Hematopoietic multipotent progenitor cell treated with erythropoietin and hydrocortisone succinate and interleukin-3 and kit ligand, for 15 days (in vitro differentiated cells): ENCODE results near the gene HSD17B12.
A peak's percentile ranks its signal among the peaks of the same experiment; 100 is the strongest.

Source experiments
- DNase-seq: peaks from one replicate; pipeline ENCODE4 v3.0.0-alpha.2; 2015; ENCODE audit warnings: low spot score

The HSD17B12 gene

GRCh38 chr11:43871051-43871450, 190.5 kb downstream of the HSD17B12 start:
- no peak for DNase-seq

- DNase-seq, result no peak
These were observed 192.5 kb downstream of the HSD17B12 start for GRCh38 chr11:43872995-43873394.

GRCh38 chr11:43874078-43874477, 193.5 kb downstream of the HSD17B12 start:
- DNase-seq, result no peak

GRCh38 chr11:43874738-43875137, 194.2 kb downstream of the HSD17B12 start:
- no peak for DNase-seq

- DNase-seq, result no peak
These were observed 199.5 kb downstream of the HSD17B12 start for GRCh38 chr11:43879789-43880639.

GRCh38 chr11:43880640-43881159, 200.2 kb downstream of the HSD17B12 start, which contains the start of gene ALKBH3:
Gene ALKBH3, plus strand, starts transcription at chr11:43880831. Its CDS starts 1,822 bp downstream, at chr11:43882653.
- peak; percentile 76 for DNase-seq

DNA sequence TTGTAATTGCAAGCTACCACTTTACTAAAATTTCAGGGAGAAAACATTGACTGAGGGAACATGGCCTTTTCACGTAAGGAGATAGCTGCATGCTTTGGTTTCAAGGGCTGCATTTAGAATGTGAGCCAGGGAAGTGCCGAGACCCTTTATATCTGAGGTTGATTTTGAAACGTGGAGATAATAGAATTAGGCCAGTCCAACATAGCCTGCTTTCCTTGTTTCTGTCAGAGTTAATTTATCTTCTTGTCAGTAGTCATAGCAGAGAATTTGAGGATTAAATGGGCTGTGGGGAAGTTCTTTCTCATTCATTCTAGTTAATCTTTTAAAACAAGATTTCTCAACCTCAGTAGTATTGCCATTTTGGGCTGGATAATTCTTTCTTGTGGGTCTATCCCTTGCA, 212.3 kb downstream of the HSD17B12 start:
- no peak for DNase-seq

- DNase-seq, result no peak
These were observed 214.0 kb downstream of the HSD17B12 start for GRCh38 chr11:43894546-43894945.

DNA sequence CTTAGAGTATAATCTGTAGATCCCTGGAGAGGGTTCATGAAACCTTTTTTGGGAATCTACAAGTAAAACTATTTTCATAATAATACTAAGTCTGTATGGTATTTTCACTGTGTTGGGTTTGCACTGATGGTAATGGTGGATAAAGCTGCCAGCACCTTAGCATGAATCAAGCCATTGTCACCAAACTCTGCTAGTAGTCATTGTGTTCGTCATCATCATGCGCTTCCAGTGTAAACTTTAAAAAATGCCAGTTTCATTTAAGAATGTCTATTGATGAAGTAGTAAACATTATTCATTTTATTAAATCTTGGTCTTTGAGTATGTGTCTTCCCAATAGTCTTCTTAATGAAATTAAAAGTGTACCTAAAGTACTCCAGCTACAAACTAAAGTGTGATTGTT, 215.1 kb downstream of the HSD17B12 start:
- DNase-seq, result no peak

DNA sequence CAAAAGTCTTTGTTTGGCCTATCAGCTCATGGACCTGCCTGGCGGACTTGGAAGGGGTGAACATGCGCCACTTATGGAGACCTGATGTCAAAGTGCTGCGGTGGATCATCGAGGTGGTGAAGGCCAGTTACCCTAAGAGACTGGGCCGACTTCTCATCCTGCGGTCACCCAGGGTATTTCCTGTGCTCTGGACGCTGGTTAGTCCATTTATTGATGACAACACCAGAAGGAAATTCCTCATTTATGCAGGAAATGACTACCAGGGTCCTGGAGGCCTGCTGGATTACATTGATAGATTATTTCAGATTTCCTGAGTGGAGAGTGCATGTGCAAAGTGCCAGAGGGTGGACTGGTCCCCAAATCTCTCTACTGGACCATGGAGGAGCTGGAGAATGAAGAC, 218.0 kb downstream of the HSD17B12 start:
- no peak for DNase-seq

GRCh38 chr11:43899094-43899493, 218.6 kb downstream of the HSD17B12 start:
- DNase-seq, result no peak

DNA sequence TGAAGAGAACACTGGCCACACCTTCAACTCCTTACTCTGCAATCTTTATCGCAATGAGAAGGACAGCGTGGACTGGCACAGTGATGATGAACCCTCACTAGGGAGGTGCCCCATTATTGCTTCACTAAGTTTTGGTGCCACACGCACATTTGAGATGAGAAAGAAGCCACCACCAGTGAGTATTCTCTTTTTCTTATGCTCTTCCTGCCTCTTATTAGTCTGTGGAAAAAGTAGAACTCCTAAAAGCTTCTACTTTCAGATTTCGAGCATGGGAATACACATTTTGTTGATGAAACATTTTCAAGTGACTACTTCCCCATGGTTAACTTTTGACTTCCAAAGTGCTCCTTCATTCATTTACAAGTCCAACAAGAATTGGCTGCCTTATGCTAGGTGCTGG, 221.0 kb downstream of the HSD17B12 start:
- no peak for DNase-seq

- DNase-seq, result no peak
These were observed 222.5 kb downstream of the HSD17B12 start for GRCh38 chr11:43903078-43903477.

GRCh38 chr11:43903969-43904368, 223.4 kb downstream of the HSD17B12 start:
- DNase-seq, result no peak

DNA sequence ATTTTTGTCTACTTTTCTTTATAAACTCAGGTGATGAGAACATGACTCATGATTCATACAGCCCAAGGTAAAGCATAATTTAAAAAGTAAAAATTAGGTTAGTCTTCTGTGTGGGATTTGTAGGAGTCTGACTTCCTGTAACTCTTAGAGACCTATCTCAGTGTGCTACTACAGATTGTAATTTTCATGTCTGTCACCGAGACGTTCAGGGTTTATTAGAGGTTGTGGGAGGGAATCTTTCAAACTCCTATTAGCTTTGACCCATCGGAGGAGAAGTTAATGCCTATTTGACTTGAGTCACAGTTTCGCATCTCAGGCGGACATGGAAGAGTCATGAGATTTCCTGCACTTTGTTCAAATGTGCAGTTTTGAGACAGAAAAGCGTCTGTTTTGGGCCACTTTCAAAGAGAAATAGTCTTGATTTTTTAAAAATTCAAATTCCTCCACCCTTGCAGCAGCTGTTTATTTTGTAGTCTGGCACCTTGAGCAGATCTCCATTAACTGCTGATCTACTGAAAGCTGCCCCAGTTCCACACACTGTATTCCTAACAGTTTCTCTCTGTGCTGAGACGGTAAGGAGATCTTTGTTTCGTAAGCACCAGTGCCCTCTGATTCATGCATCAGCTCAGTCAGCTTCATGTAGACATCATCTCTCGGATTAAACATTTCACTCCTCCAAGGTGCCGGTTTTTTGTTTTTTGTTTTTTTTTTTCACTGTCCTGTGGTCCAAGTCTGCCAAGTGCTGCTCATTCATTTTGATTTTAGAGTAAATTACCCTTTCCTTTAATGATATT, 224.4 kb downstream of the HSD17B12 start:
- no peak for DNase-seq

GRCh38 chr11:43905813-43906241, 225.3 kb downstream of the HSD17B12 start:
- no peak for DNase-seq
